K562 (cell line): Measurements from ENCODE around the gene ERVW-1. TPM values are rescaled to one million over a fixed set of nuclear protein-coding genes. Genes with fewer than 3 reads are reported as not detected.

Experiments used
- ATAC-seq: fragments of 200-7000 bp; cut with Tn5 transposase; 3 replicates; pipeline ENCODE4 v1.9.1; 2020; ENCODE audit warnings: moderate library complexity
- BruUV-seq: library from RNA; stranded (reverse); fragments of 400-500 nt; replicated peaks from 2 replicates; lab custom pipeline; 2021; lab: Mats Ljungman, UMichigan
- CTCF ChIA-PET: fragments of 300-600 bp; formaldehyde crosslinking; extraction: SDS; loops from one replicate; lab custom pipeline; 2021; ENCODE audit warnings: low intra/inter-chr PET ratio; lab: Yijun Ruan, JAX
- POLR2A ChIA-PET: fragments of 300-600, 350-650 bp; sonication (Branson Sonifier 250); formaldehyde crosslinking; extraction: SDS; loops from one replicate; lab custom pipeline; 2021; ENCODE audit warnings: antibody characterized with exemption, inconsistent platforms; lab: Yijun Ruan, JAX
- DNase-seq, 4 experiments: peaks; one replicate each; pipeline versions ENCODE4 v3.0.0 to v3.0.0-alpha.2; 2011 to 2018; ENCODE audit warnings: low spot score in 3 of 4, mixed read lengths in 3 of 4; ENCODE audit errors: extremely low read depth in 1 of 4
- FAIRE-seq: peaks from 2 replicates; lab custom pipeline; 2011; peaks lifted over from hg19 to GRCh38; lab: Jason Lieb, UNC
- H2AFZ ChIP-seq: 2 replicates; pipeline ENCODE4 v1.6.0; 2011; ENCODE audit warnings: low read depth, low read length, control low read depth, inconsistent platforms
- H3K27ac ChIP-seq: fragments of 200-600 bp; 3 replicates; pipeline ENCODE4 v1.8.0; 2011; ENCODE audit warnings: low read depth, mild to moderate bottlenecking, control low read depth, inconsistent platforms, low read length, moderate library complexity, mixed read lengths; ENCODE audit errors: extremely low read depth
- H3K27me3 ChIP-seq, 2 experiments: fragments of 300-600 bp in 1 of 2; 2 replicates in 1 of 2; 3 replicates in 1 of 2; pipeline versions ENCODE4 v1.6.0 to v1.8.0; 2011; ENCODE audit warnings: inconsistent platforms in 2 of 2, low read length in 2 of 2, mild to moderate bottlenecking in 1 of 2, mixed read lengths in 1 of 2, moderate library complexity in 1 of 2; ENCODE audit not compliant: control insufficient read depth in 2 of 2, insufficient read depth in 2 of 2
- H3K36me3 ChIP-seq: fragments of 300-600 bp; 3 replicates; pipeline ENCODE4 v1.8.0; 2011; ENCODE audit warnings: mild to moderate bottlenecking, low read length, inconsistent platforms; ENCODE audit not compliant: control insufficient read depth, insufficient read depth
- H3K4me1 ChIP-seq, 2 experiments: fragments of 200-600 bp in 1 of 2; replicated peaks in 1 of 2; 2 replicates in 1 of 2; 3 replicates in 1 of 2; pipeline versions ENCODE4 v1.5.1 to v1.8.0; 2011; ENCODE audit warnings: inconsistent platforms in 2 of 2, low read length in 2 of 2, mild to moderate bottlenecking in 1 of 2, mixed read lengths in 1 of 2, moderate library complexity in 1 of 2; ENCODE audit not compliant: control insufficient read depth in 2 of 2, insufficient read depth in 2 of 2
- H3K4me2 ChIP-seq: 2 replicates; pipeline ENCODE4 v1.6.1; 2011; ENCODE audit warnings: low read length, control low read depth, inconsistent platforms, mixed read lengths; ENCODE audit not compliant: insufficient read depth
- H3K4me3 ChIP-seq: fragments of 200-600 bp; sonication (generic), shearing (Covaris generic); 2 replicates; pipeline ENCODE4 v1.5.1; 2016; ENCODE audit warnings: control low read depth, inconsistent platforms
- H3K79me2 ChIP-seq: fragments of 200-600 bp; 3 replicates; pipeline ENCODE4 v1.8.0; 2011; ENCODE audit warnings: low read length, inconsistent platforms; ENCODE audit not compliant: control insufficient read depth, insufficient read depth
- H3K9ac ChIP-seq, 2 experiments: 2 replicates each; pipeline versions ENCODE4 v1.6.0 to v1.6.1; 2011; ENCODE audit warnings: low read depth in 2 of 2, low read length in 2 of 2, control low read depth in 1 of 2, inconsistent platforms in 1 of 2, mild to moderate bottlenecking in 1 of 2, mixed read lengths in 1 of 2; ENCODE audit not compliant: insufficient read depth in 1 of 2
- H3K9me1 ChIP-seq: one replicate; pipeline ENCODE4 v1.6.0; 2011; ENCODE audit warnings: inconsistent platforms, mild to moderate bottlenecking, low read length, moderate library complexity; ENCODE audit not compliant: control insufficient read depth, insufficient read depth
- H3K9me3 ChIP-seq: replicated peaks from 2 replicates; pipeline ENCODE4 v1.5.1; 2011; ENCODE audit warnings: low read depth, low read length, inconsistent platforms; ENCODE audit not compliant: control insufficient read depth, insufficient read depth
- H4K20me1 ChIP-seq: replicated peaks from 2 replicates; pipeline ENCODE4 v1.6.1; 2011; ENCODE audit warnings: low read length, inconsistent platforms, mixed read lengths; ENCODE audit not compliant: control insufficient read depth, insufficient read depth
- CBX8 ChIP-seq: fragments of 200-600 bp; sonication (generic); IDR thresholded peaks from 2 replicates; pipeline ENCODE4 v1.6.1; 2012; ENCODE audit warnings: borderline replicate concordance, mixed run types, low read depth, mild to moderate bottlenecking, moderate library complexity, mixed read lengths, low read length, control low read depth, inconsistent platforms; ENCODE audit not compliant: poor library complexity, severe bottlenecking; ENCODE audit errors: extremely low read depth
- NFXL1 ChIP-seq: fragments of 450-650 bp; formaldehyde crosslinking; IDR thresholded peaks from 2 replicates; pipeline ENCODE4 v1.4.0; 2021; ENCODE audit warnings: mild to moderate bottlenecking
- SOX6 ChIP-seq: fragments of 450-650 bp; IDR thresholded peaks from 2 replicates; pipeline ENCODE4 v1.6.1; 2014; ENCODE audit warnings: mild to moderate bottlenecking
- ZNF253 ChIP-seq: fragments of 250-450 bp; sonication (Bioruptor Pico); conservative IDR thresholded peaks from 2 replicates; pipeline ENCODE4 v1.6.1; 2021; ENCODE audit warnings: mild to moderate bottlenecking
- WGBS: fragments of 100-300 bp; shearing (Covaris generic); methylation state at CpG from one replicate; pipeline ENCODE4 v1.1.6; 2016; ENCODE audit warnings: low coverage, mixed read lengths; ENCODE audit not compliant: insufficient coverage; ENCODE audit errors: missing lambda C conversion rate; 5-methylcytosine and 5-hydroxymethylcytosine counted together
- in situ Hi-C: fragments of 300-500 bp; cut with MboI; formaldehyde crosslinking; loops from 4 replicates; pipeline ENCODE4 v1.15.0; 2018; ENCODE audit warnings: inconsistent platforms, mixed read lengths
- intact Hi-C: fragments of 100-400 bp; cut with micrococcal nuclease; formaldehyde crosslinking; loops from 2 replicates; pipeline ENCODE4 v1.14.2; 2022
- polyA plus RNA-seq, 8 experiments: library from polyadenylated mRNA; depleted of rRNA in 4 of 8; stranded (reverse) in 5 of 8; unstranded in 3 of 8; fragments of >200 nt; fragmentation: Nextera tagmentation in 2 of 8; fragmentation: Illumina TruSeq in 1 of 8; extraction: Ambion mirVana in 2 of 8; extraction: Trizol in 1 of 8; gene quantifications; 2 replicates each; pipeline versions ENCODE4 v1.2.1 to v1.2.3, GENCODE V29; 2011 to 2014; ENCODE audit warnings: inconsistent platforms in 1 of 8, missing spikeins in 1 of 8
- total RNA-seq, 7 experiments: library from RNA; depleted of rRNA in 6 of 7; stranded (reverse); fragments of >200 nt in 6 of 7; fragmentation: Illumina TruSeq in 2 of 7; extraction: Trizol in 2 of 7; gene quantifications; 2 replicates each; pipeline versions ENCODE4 v1.2.1 to v1.2.3, GENCODE V29; 2011 to 2021; ENCODE audit warnings: low replicate concordance in 1 of 7
- TF ChIP-seq, protein P1 (sequence below): fragments of 450-650 bp; IDR thresholded peaks from 2 replicates; pipeline ENCODE4 v1.6.1; 2014; ENCODE audit warnings: low read depth, mild to moderate bottlenecking, moderate library complexity, borderline replicate concordance
- TF ChIP-seq, protein P2 (sequence below): fragments of 450-650 bp; IDR thresholded peaks from 2 replicates; pipeline ENCODE4 v1.6.1; 2017; ENCODE audit warnings: mild to moderate bottlenecking, moderate library complexity
- TF ChIP-seq, protein P3 (sequence below): fragments of 450-650 bp; formaldehyde crosslinking; IDR thresholded peaks from 2 replicates; pipeline ENCODE4 v1.4.0; 2020; ENCODE audit warnings: mild to moderate bottlenecking, moderate library complexity

ERVW-1 gene
- total and polyA plus RNA-seq, 9 of the 15 experiments (the other 6 are each of a cell fraction or from before 2014, with no cell fraction given) = not detected

DNA sequence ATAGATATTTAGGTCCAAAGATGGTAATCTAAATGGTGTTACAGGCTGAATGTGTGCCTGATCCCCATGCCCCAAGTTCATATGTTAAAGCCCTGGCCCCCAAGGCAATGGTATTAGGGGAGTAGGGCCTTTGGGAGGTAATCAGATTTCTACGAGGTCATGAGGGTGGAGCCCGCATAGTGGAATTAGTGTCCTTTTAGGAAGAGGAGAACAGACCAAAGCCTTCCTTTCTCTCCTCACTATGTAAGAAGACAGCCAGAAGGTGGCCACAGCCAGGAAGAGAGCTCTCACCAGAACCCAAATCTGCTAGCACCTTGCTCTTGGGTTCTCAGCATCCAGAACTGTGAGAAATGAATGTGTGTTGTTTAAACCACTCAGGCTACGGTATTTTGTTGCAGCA is 15.2 kb downstream of the ERVW-1 start:
- Histone ChIP-seq H3K9me3 (no peaks in the 10 kb centered on the region), H3K9me1 (no peaks in the 10 kb centered on the region), H3K4me1 (peaks cover 0 to 4% of the 10 kb centered on the region in 2 experiments; a peak in 2 of 5 replicates), H3K9ac (no peak overlapping the region), H2AFZ (no peak overlapping the region; the same call in 1 of the 2 replicates), H3K79me2 (no peaks in the 10 kb centered on the region), H3K4me3 (no peak overlapping the region), H4K20me1 (no peaks in the 10 kb centered on the region), H3K27ac (no peak overlapping the region), H3K27me3 (no peaks in the 10 kb centered on the region), H3K36me3 (peaks cover 10% of the 10 kb centered on the region; the same call in 1 of the 3 replicates), H3K4me2 (no peak overlapping the region)
- CTCF ChIA-PET = interaction anchor here (1.3 kb wide), 1 partner anchor 633 kb away, joined by 7 read pairs; no protein-coding TSS in a partner anchor
- no TSS peak for BruUV-seq
- POLR2A ChIA-PET = interaction anchor here (1.0 kb wide), 1 partner anchor 15 kb away, joined by 3 read pairs; the partner anchor contains the start of gene GATAD1
- WGBS = 66% methylated on average over 3 of the region's 3 CpGs
- TF ChIP-seq NFXL1 (CRISPR knock-in tag) (no peak), SOX6 (no peak), CBX8 (no peak), ZNF253 (CRISPR knock-in tag) (no peak)
- TF ChIP-seq, protein P1, sequence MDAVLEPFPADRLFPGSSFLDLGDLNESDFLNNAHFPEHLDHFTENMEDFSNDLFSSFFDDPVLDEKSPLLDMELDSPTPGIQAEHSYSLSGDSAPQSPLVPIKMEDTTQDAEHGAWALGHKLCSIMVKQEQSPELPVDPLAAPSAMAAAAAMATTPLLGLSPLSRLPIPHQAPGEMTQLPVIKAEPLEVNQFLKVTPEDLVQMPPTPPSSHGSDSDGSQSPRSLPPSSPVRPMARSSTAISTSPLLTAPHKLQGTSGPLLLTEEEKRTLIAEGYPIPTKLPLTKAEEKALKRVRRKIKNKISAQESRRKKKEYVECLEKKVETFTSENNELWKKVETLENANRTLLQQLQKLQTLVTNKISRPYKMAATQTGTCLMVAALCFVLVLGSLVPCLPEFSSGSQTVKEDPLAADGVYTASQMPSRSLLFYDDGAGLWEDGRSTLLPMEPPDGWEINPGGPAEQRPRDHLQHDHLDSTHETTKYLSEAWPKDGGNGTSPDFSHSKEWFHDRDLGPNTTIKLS = no peak
- TF ChIP-seq, protein P2, sequence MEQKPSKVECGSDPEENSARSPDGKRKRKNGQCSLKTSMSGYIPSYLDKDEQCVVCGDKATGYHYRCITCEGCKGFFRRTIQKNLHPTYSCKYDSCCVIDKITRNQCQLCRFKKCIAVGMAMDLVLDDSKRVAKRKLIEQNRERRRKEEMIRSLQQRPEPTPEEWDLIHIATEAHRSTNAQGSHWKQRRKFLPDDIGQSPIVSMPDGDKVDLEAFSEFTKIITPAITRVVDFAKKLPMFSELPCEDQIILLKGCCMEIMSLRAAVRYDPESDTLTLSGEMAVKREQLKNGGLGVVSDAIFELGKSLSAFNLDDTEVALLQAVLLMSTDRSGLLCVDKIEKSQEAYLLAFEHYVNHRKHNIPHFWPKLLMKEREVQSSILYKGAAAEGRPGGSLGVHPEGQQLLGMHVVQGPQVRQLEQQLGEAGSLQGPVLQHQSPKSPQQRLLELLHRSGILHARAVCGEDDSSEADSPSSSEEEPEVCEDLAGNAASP = no peak
- TF ChIP-seq, protein P3, sequence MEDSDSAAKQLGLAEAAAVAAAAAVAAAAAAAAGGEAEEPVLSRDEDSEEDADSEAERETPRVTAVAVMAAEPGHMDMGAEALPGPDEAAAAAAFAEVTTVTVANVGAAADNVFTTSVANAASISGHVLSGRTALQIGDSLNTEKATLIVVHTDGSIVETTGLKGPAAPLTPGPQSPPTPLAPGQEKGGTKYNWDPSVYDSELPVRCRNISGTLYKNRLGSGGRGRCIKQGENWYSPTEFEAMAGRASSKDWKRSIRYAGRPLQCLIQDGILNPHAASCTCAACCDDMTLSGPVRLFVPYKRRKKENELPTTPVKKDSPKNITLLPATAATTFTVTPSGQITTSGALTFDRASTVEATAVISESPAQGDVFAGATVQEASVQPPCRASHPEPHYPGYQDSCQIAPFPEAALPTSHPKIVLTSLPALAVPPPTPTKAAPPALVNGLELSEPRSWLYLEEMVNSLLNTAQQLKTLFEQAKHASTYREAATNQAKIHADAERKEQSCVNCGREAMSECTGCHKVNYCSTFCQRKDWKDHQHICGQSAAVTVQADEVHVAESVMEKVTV (CRISPR knock-in tag) = no peak
- in situ Hi-C loops (no loop called here), intact Hi-C loops (no loop called here)
- DNase-seq = no peak
- ATAC-seq = no peak
- no peak for FAIRE-seq
